T47D (cell line): ENCODE measurements around the gene TMEM238.
"Not testable (repeated sequence)": the region's sequence is repeated elsewhere in the genome, so short reads cannot be mapped to it uniquely, and the experiment has no call there.

Experiments
- DNase-seq, 2 experiments: peaks; one replicate each; pipeline versions ENCODE4 v3.0.0 to v3.0.0-alpha.2; 2011 to 2012; ENCODE audit warnings: low read depth in 1 of 2, low spot score in 1 of 2
- JUND ChIP-seq: IDR thresholded peaks from 2 replicates; pipeline ENCODE4 v1.6.1; 2012; ENCODE audit warnings: low read depth
- in situ Hi-C: cut with HindIII; loops from 2 replicates; pipeline ENCODE4 v1.10.0; 2016; ENCODE audit warnings: low sequenced_read_pairs, low pct_unique_long_range_greater_than_20kb

TMEM238 gene

DNA sequence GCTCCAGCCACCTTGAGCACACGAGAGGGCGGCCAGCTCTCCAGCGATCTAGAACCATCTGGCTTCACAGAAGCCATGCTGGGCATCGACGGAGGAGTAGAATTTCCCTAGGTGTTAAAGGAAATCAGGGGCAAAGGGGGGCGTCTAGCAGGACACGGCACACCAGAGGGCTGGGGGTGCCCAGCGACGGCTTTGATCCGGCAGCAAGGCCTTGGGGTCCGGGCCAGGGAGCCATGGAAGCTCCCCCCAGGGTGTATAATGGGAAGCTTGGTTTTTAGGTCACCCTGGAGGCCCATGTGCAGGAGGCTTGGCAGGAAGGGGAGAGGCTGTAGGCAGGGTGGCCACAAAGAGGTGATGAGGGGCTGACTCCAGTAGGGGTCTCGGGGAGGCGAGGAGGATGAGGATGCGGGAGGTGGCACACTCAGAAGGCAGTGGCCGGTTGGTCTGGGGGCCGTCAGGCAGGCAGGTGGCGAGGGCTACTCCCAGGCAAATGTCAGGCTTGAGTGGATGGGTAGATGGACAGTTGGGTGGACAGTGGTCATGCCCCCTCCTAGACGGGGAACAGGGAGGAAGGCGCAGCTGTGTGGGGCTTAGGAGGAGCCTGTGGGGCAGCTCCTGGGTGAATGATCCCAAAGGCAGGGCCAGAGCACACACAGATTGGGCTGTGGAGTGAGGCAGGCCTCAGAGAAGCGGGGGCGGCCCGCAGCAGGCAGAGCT lies 38.8 kb downstream of the TMEM238 start:
- DNase-seq: no peak
- no peak for TF ChIP-seq JUND
- in situ Hi-C loops: no loop called here

- no peak for TF ChIP-seq JUND
- in situ Hi-C loops: no loop called here
- DNase-seq: peak in 1 of 2 experiments; percentile 53
Measured at GRCh38 chr19:55344444-55344843, 39.6 kb downstream of the TMEM238 start.

DNA sequence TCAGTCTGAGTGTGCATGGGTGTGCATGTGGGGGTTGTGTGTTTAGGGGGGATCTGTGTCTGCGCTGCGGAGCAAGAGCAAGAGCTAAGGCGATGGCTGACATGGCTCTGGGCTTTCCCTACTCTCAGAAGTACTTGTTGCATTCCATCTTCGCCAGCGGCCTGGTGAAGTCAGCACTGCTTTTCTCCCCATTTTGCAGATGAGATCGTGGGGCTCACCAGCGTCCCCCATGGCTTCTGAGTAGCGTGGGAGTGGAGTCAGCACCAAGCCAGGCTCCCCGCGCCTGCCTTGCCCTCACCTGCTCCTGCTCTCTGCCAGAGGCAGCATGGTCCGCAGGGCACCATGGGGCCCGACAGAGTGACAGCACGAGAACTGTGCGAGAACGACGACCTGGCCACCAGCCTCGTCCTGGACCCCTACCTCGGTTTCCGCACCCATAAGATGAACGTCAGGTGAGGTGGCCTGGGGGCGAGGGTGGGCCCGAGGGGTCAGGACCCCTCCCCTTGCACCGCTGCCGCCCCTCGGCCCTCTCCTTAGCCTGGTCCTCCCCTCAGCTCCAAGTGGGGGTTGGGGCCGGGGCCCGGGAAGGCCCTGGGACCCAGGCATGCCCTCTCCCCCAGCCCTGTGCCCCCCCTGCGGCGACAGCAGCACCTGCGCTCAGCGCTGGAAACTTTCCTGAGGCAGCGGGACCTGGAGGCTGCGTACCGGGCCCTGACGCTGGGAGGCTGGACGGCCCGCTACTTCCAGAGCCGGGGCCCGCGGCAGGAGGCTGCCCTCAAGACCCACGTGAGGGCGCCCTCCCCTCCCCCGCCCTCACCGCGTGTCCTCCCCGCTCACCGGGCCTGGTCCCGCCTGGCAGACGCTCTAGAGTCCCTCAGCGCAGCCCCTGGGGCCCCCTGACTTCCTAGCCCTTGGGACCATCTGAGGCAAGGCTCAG lies 42.2 kb downstream of the TMEM238 start:
- DNase-seq: no peak
- in situ Hi-C loops: no loop called here
- TF ChIP-seq JUND: no peak

DNA sequence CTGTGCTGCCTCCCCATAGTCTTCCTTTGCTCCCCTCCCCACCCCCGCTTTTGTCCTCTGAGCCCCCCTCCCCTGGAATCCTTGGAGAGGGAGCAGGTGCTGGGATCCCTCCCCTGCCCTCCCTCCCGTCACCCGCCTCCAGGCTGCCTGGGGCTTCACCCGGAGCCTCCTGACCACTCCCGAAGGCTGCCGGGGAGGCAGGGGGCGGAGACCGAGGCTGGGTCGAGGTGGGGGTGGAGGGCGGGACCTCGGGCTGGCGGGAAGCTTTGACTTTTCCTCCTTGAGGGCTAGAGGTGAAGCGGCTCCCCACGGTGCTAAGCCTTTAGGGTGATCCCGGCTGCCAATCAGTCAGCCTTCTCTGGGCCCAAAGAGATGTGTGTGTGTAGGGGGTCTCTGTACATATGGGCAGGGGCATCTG lies 42.9 kb downstream of the TMEM238 start:
- peak; percentile 63 to 68 for DNase-seq
- in situ Hi-C loops: no loop called here
- TF ChIP-seq JUND: no peak

GRCh38 chr19:55340784-55341147 lies 43.3 kb downstream of the TMEM238 start:
- DNase-seq: no peak
- TF ChIP-seq JUND: no peak
- in situ Hi-C loops: no loop called here

DNA sequence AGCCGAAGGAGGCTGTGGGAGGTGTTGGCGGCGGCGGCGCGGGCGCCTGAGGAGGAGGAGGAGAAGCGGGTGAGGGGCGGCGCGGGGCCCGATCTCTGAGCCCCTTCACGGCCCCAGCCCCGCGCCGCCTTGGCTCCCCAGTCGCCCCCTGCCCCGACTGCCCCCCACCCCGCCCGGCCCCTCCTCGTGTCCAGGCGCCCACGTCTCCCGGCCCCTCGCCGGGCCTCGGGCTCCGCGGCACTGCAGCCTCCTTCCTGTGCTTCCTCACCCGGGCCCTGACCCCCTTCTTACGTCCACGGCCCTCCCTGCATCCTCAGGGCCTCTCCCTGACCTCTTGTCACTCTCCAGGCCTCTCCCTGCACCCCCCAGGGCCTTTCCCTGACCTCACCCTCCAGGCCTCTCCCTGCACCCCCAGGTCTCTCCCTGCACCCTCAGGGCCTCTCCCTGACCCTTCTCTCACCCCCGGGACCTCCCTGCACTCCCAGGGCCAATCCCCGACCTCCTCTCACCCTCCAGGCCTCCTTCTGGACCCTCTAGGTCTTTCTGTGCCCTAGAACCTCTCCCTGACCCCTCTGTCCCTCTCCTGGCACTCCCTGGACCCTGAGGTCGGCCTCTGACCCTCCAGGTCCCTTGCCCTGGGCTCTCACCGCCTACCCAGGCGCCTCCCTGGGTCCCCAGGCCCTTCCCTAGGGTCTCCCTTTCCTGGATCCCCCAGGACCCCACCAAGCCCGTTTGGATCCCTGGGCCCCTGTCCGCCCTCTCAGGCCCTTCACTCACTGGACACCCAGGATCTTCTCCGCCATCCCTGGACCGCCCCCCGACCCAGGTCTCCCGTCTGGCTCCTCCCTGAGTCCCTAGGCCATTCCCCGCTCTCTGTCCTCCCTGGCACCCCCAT lies 44.0 kb downstream of the TMEM238 start:
- TF ChIP-seq JUND: no peak
- in situ Hi-C loops: no loop called here
- no peak for DNase-seq

- in situ Hi-C loops: no loop called here
- no peak for TF ChIP-seq JUND
- DNase-seq: peak; percentile 92 to 100
Measured at GRCh38 chr19:55339105-55339888, 44.8 kb downstream of the TMEM238 start, which contains the start of gene KMT5C. KMT5C (plus strand) TSS chr19:55339876; CDS start chr19:55341937, 2,061 bp downstream.

DNA sequence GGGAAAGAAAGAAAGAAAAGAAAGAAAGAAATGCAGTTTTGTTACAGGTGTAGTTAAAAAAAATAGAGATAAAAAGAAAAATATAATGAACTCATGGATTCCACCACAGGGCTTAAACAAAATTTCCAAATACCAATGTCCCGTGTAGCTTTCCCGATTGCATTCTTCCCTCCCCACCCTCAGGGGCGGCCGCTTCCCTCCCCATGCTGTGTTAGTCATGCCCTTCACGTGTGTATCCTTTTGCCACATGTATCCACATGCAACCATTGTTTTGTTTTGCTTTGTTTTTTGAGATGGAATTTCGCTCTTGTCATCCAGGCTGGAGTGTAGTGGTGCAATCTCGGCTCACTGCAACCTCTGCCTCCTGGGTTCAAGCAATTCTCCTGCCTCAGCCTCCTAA lies 48.0 kb downstream of the TMEM238 start:
- DNase-seq: no peak
- TF ChIP-seq JUND: no peak
- in situ Hi-C loops: no loop called here

DNA sequence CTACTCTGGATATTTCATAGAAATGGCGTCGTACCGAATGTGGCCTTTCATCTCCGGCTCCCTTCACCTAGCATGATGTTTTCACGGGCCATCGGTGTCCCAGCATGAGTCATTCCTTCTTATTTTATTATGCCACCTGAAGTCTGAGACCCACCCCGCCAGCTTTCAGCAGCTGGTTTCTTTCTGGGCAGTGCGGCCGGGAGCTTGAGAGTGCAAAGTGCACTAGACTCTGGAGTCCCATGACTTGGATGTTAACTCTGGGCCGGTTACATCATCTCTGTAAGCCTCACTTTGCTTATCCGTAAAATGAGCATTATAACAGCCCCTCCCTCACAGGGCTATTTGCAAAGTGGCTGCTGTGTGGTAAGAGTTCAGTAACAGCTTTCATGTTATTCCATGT lies 50.2 kb downstream of the TMEM238 start:
- in situ Hi-C loops: no loop called here
- TF ChIP-seq JUND: no peak
- DNase-seq: no peak

DNA sequence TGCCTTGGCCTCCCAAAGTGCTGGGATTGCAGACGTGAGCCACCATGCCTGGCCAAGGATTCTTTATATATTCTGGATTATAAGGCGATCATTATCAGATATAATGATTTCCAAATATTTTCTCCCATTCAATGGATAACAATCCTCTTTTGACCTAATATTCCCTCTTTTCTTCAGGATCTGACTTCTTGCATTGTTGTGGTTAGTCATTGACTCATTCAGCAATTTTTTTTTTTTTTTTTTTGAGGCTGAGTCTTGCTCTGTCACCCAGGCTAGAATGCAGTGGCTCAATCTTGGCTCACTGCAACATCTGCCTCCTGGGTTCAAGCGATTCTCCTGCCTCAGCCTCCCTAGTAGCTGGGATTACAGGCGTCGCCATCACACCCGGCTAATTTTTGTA lies 54.3 kb downstream of the TMEM238 start:
- in situ Hi-C loops, DNase-seq: not testable (repeated sequence)
